OCI-LY7 (cell line): Measurements from ENCODE around the gene STN1. TPM values are rescaled to one million over a fixed set of nuclear protein-coding genes. Genes with fewer than 3 reads are reported as not detected.
A peak's percentile ranks its signal among the peaks of the same experiment; 100 is the strongest.
"Not testable (repeated sequence)": the region's sequence is repeated elsewhere in the genome, so short reads cannot be mapped to it uniquely, and the experiment has no call there.

ENCODE experiments used
- BruUV-seq: library from RNA; stranded (reverse); fragments of 400-500 nt; replicated peaks from 2 replicates; lab custom pipeline; 2021; lab: Mats Ljungman, UMichigan
- CTCF ChIA-PET: fragments of 300-600 bp; sonication (Branson Sonifier 250); formaldehyde crosslinking; loops from one replicate; lab custom pipeline; 2022; ENCODE audit warnings: antibody characterized with exemption; ENCODE audit not compliant: unreplicated experiment; lab: Charles Lee
- POLR2A ChIA-PET: fragments of 300-600 bp; sonication (Branson Sonifier 250); formaldehyde crosslinking; loops from one replicate; lab custom pipeline; 2022; ENCODE audit warnings: antibody characterized with exemption; lab: Charles Lee
- DNase-seq: peaks from one replicate; pipeline ENCODE4 v3.0.0-alpha.2; 2015; ENCODE audit warnings: low spot score
- H2AFZ ChIP-seq: fragments of 200-600 bp; sonication (generic), shearing (Covaris generic); 2 replicates; pipeline ENCODE4 v1.6.1; 2014; ENCODE audit warnings: mild to moderate bottlenecking, antibody characterized with exemption, low read length, moderate library complexity
- H3K27ac ChIP-seq: fragments of 200-600 bp; sonication (generic); 2 replicates; pipeline ENCODE4 v1.5.1; 2014; ENCODE audit warnings: mixed run types, low read depth, mild to moderate bottlenecking, moderate library complexity, low read length, inconsistent platforms; ENCODE audit not compliant: poor library complexity, severe bottlenecking
- H3K36me3 ChIP-seq: fragments of 200-600 bp; sonication (generic); 2 replicates; pipeline ENCODE4 v1.6.1; 2014; ENCODE audit warnings: mild to moderate bottlenecking, antibody characterized with exemption, low read length, moderate library complexity, mixed read lengths; ENCODE audit not compliant: insufficient read depth
- H3K4me1 ChIP-seq: fragments of 200-600 bp; sonication (generic); 2 replicates; pipeline ENCODE4 v1.5.1; 2014; ENCODE audit warnings: mild to moderate bottlenecking, low read length; ENCODE audit not compliant: insufficient read depth, poor library complexity, severe bottlenecking
- H3K4me2 ChIP-seq: fragments of 200-600 bp; sonication (generic); 2 replicates; pipeline ENCODE4 v1.6.1; 2014; ENCODE audit warnings: mild to moderate bottlenecking, low read length
- H3K4me3 ChIP-seq: fragments of 200-600 bp; sonication (generic); 2 replicates; pipeline ENCODE4 v1.5.1; 2014; ENCODE audit warnings: mild to moderate bottlenecking, low read depth, low read length; ENCODE audit not compliant: poor library complexity, severe bottlenecking
- H3K79me2 ChIP-seq: fragments of 200-600 bp; sonication (generic); 2 replicates; pipeline ENCODE4 v1.6.1; 2016; ENCODE audit warnings: low read depth, mild to moderate bottlenecking, low read length, moderate library complexity, mixed read lengths; ENCODE audit not compliant: insufficient read depth
- H3K9me2 ChIP-seq: fragments of 200-600 bp; sonication (generic); 2 replicates; pipeline ENCODE4 v1.6.1; 2016; ENCODE audit warnings: mild to moderate bottlenecking, low read length, mixed read lengths; ENCODE audit not compliant: insufficient read depth
- H3K9me3 ChIP-seq: fragments of 200-600 bp; sonication (generic); 2 replicates; pipeline ENCODE4 v1.6.1; 2014; ENCODE audit warnings: mild to moderate bottlenecking, mixed run types, low read length, mixed read lengths
- H4K20me1 ChIP-seq: fragments of 200-600 bp; sonication (generic); 2 replicates; pipeline ENCODE4 v1.6.1; 2014; ENCODE audit warnings: mild to moderate bottlenecking, antibody characterized with exemption, low read length, moderate library complexity, mixed read lengths; ENCODE audit not compliant: insufficient read depth
- EZH2phosphoT487 ChIP-seq: fragments of 200-600 bp; sonication (generic); IDR thresholded peaks from 2 replicates; pipeline ENCODE4 v1.6.1; 2018; ENCODE audit warnings: low read depth, borderline replicate concordance, mild to moderate bottlenecking, mixed run types, antibody characterized with exemption, low read length, moderate library complexity, mixed read lengths
- intact Hi-C: fragments of 100-400 bp; cut with micrococcal nuclease; formaldehyde crosslinking; loops from one replicate; pipeline ENCODE4 v1.10.0; 2022; ENCODE audit not compliant: unreplicated experiment
- total RNA-seq, 2 experiments: library from RNA; depleted of rRNA in 1 of 2; stranded (reverse); fragments of >200 nt in 1 of 2; shearing (Covaris generic) in 1 of 2; gene quantifications; 2 replicates each; pipeline ENCODE4 v1.2.3, GENCODE V29; 2014 to 2022
- TF ChIP-seq, protein P1 (sequence below): fragments of 200-600 bp; sonication (generic); conservative IDR thresholded peaks from 2 replicates; pipeline ENCODE4 v1.5.1; 2014; ENCODE audit warnings: mild to moderate bottlenecking, antibody characterized with exemption, low read length, moderate library complexity, mixed read lengths

STN1 gene
- total RNA-seq, 2 experiments from 2014 or later, result 19.5 to 24.5 TPM

DNA sequence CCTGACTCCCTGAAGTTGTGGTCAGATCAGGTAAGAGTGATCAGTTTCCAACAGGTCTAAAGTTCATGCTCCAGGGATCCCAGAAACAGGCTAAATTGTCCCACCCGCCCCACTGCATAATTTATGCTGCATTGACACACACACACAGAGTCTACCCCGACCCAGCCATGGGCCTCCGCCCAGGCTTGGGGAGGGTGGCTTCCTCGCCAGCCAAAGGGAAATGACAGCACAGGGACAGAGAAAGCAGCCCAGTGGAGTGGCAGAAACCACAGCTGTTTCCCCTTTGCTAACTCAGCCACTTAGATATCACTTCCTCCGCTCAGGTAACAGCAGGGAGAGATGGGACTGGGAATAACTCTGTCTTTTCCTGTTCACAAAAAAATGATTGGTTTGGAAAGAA, 72.0 kb downstream of the STN1 start:
- TF ChIP-seq EZH2phosphoT487, result no peak
- TF ChIP-seq, protein P1, sequence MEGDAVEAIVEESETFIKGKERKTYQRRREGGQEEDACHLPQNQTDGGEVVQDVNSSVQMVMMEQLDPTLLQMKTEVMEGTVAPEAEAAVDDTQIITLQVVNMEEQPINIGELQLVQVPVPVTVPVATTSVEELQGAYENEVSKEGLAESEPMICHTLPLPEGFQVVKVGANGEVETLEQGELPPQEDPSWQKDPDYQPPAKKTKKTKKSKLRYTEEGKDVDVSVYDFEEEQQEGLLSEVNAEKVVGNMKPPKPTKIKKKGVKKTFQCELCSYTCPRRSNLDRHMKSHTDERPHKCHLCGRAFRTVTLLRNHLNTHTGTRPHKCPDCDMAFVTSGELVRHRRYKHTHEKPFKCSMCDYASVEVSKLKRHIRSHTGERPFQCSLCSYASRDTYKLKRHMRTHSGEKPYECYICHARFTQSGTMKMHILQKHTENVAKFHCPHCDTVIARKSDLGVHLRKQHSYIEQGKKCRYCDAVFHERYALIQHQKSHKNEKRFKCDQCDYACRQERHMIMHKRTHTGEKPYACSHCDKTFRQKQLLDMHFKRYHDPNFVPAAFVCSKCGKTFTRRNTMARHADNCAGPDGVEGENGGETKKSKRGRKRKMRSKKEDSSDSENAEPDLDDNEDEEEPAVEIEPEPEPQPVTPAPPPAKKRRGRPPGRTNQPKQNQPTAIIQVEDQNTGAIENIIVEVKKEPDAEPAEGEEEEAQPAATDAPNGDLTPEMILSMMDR, result no peak
- Histone ChIP-seq H3K9me3 (no peaks in the 10 kb centered on the region), H3K4me1 (peaks cover 24% of the 10 kb centered on the region), H3K36me3 (no peaks in the 10 kb centered on the region), H3K4me3 (no peak overlapping the region), H2AFZ (peak overlapping the region; percentile 80), H3K79me2 (no peaks in the 10 kb centered on the region), H3K4me2 (peak overlapping the region; percentile 63), H3K27ac (no peak overlapping the region), H3K9me2 (no peaks in the 10 kb centered on the region), H4K20me1 (no peaks in the 10 kb centered on the region)
- CTCF ChIA-PET, result no interaction called here
- POLR2A ChIA-PET, result no interaction called here
- peak; percentile 70 for DNase-seq
- intact Hi-C loops, result no loop called here
- no TSS peak for BruUV-seq

DNA sequence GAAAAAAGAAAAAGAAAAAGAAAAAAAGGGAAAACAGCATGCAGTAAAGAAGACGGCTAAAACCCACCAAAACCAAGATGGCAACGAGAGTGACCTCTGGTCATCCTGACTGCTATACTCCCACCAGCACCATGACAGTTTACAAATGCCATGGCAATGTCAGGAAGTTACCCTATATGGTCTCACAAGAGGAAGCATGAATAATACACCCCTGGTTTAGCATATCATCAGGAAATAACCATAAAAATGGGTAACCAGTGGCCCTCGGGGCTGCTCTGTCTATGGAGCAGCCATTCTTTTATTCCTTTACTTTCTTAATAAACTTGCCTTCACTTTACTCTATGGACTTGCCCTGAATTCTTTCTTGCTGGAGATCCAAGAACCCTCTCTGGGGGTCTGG, 72.6 kb downstream of the STN1 start:
- DNase-seq, BruUV-seq, H3K79me2 ChIP-seq, POLR2A ChIA-PET, intact Hi-C loops, H3K9me3 ChIP-seq, H3K36me3 ChIP-seq, H3K27ac ChIP-seq, H3K4me3 ChIP-seq, CTCF ChIA-PET, H3K9me2 ChIP-seq, H4K20me1 ChIP-seq: not testable (repeated sequence)
- Histone ChIP-seq H2AFZ (peak overlapping the region; percentile 80; the same call in 1 of the 2 replicates), H3K4me1 (peaks cover 24% of the 10 kb centered on the region), H3K4me2 (0 out of 2 replicates have a peak overlapping the region, but pooled peaks have one; percentile 63)

DNA sequence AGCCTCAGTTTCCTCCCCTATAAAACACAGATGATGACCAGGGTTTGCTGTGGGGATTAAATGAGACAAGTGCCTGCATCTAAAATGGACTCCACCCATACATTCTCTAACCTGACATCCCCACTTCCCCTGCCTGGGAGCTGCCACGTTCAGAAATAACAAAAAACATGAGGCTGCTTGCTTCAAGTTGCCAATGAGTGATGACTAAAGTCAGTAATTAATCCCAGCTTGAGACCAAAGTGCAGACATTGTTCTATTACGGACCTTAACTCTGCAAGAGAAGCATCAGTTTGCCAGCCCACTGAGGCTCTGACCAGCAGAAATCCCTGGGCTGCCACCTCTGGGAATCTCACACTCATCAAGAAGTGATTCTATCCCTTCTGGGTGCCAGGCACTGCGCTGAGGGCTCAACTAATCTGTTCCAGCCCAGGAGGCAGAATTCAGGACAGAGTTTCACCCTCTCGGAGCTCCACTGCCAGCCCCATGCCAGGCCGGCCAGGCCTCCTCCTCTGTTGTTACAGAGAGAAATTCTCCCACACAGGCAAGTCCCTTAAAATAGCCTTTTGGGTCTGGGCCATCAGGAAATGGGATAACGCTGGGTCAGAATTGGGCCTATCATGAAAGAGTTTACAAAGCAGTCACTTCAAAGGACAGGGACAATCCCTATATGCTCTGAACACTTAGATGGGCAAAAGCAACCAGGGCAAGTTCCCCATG, 74.0 kb downstream of the STN1 start:
- Histone ChIP-seq H3K36me3 (no peaks in the 10 kb centered on the region), H4K20me1 (no peaks in the 10 kb centered on the region), H3K9me3 (no peaks in the 10 kb centered on the region), H3K4me2 (no peak overlapping the region), H2AFZ (no peak overlapping the region), H3K79me2 (no peaks in the 10 kb centered on the region), H3K9me2 (no peaks in the 10 kb centered on the region), H3K27ac (no peak overlapping the region), H3K4me1 (peaks cover 24% of the 10 kb centered on the region), H3K4me3 (no peak overlapping the region)
- CTCF ChIA-PET, result no interaction called here
- POLR2A ChIA-PET, result no interaction called here
- BruUV-seq, result no TSS peak
- intact Hi-C loops, result no loop called here
- no peak for DNase-seq
- TF ChIP-seq EZH2phosphoT487, result no peak
- TF ChIP-seq, protein P1, result no peak
